ENCODE data around the gene NXNL1.

GRCh38 chr19:17420475-17420924 lies 40.2 kb downstream of the NXNL1 start:
- no peak for TF ChIP-seq CTCF (conservative IDR thresholded peaks at IDR 0.05 in 1 of 2, IDR thresholded peaks at IDR 0.05 in 1 of 2; ENCODE audit: low read depth in 1 of 2, low read length in 2 of 2)
- TF ChIP-seq EZH2 (IDR thresholded peaks at IDR 0.05; ENCODE audit: low read length, missing control alignments) = no peak

All from fibroblast of lung (primary cell).